Mesenteric fat pad (tissue), 1 donor: ENCODE results near the gene GNAQ. TPM values are rescaled to one million over a fixed set of nuclear protein-coding genes. Genes with fewer than 3 reads are reported as not detected.

Source experiments
- DNase-seq: peaks from one replicate; pipeline ENCODE4 v3.0.0-alpha.2; 2020; ENCODE audit warnings: low spot score
- total RNA-seq: library from RNA; stranded (reverse); fragmentation: NEBNext Ultra II Directional; extraction: Animal tissue kit (Norgen Biotek cat#: 25700); gene quantifications from one replicate; pipeline ENCODE4 v1.2.1, GENCODE V29; 2021
- donor health status: DM: yes; HTN: yes; CAD: no.

The GNAQ gene
- total RNA-seq, 1 donor from 2014 or later: 115 TPM

DNA sequence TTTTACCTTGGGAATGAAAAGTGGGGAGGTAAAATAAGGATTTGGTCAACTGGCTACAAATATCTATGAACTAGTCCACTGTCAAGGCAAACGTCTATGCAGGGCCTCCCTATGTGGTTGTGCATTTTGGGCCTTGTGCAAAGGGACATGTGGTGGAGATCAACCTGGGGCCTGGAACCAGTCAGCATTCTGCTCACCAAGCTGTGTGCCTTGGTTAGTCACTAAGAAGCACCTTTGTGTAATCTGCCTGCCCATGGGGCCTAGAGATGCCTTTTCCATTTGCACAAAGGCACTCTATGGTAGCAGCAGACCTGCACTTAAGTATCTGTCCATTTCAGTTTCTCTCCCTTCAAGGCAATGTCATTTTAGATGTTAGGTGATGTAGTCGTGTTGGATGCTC lies 184.0 kb downstream of the GNAQ start:
- DNase-seq: no peak

DNA sequence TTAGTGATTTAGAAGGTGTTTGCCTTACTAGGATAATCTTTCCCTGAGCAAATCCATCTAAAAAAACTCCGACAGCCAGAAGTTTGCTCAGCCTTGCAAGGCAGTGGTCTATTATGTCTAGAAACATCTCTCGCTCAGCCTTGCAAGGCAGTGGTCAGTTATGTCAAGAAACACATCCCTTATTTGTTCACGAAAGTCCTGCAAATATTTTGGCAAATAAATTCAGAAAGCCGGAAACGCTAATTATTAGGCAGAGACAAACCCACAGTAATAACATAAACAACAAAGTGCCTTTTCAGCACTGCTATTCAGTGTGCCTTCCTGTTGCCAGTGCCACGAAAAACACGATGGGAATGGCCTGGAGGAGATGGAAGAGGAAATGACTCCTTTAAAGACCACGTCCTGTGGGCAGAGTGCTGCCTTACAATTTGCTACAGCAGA lies 184.5 kb downstream of the GNAQ start:
- no peak for DNase-seq

DNA sequence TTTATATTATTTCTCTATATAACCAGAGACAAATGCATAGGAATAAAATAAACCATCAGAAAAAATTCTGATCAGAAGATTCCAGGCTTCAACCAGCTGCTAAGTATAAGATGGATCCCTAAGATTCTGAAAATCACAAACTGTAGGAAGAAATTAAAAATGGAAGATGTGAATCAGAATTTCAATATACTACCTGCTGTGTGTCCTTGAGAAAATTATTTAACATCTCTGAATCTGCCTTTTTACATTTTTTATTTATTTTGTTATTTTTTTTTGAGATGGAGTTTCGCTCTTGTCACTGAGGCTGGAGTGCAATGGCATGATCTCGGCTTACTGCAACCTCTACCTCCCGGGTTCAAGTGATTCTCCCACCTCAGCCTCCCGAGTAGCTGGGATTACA lies 187.2 kb downstream of the GNAQ start:
- DNase-seq: no peak

DNA sequence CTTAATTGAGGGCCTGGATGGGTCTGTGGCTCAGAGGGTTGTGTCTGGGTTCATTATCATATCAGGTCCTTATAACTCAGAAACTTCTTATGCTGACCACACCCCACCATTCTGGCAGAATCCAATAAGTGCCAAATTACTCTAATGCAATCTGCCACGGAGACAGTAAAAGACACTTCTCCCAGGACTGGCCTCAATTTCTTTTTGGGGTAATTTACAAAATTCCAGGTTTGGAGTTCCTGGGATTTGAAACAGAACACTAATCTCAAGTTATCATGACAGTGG lies 187.8 kb downstream of the GNAQ start:
- DNase-seq: no peak

DNA sequence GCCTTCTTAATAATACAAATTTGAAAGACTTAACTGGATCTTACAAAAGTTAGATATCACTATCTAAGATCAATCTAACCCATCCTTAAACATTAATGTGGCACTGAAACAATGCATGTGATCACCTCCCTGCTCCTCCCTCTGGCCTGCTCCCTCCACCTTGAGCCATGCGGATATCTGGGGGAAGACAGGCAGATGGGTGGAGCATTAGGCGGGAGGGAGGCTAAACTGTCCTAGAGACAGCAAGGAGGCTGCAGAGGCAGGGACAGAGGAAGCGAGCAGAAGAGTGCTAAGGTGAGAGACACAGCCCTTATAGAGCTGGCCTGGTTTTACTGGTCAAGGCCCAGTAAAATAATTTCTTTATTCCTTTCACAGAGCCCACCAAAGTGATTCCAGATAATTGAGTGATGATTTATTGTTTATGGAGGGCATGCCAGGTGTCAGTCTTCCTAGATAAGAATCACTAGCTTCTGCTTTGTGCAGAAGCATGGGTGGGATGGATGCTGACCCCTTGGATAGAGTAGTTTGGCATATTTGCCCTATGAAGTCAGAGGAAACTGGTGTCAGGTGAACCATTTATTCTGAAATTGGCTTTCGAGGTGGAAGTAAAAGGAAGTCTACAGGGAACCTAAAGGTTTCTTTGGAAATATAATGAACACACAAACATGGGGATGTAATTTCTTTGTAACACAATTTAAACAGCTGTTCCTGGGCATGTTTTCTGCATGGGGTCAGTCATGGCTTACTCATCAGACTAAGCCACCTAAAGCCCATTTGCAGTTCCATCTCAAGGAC lies 188.3 kb downstream of the GNAQ start:
- DNase-seq: no peak

DNA sequence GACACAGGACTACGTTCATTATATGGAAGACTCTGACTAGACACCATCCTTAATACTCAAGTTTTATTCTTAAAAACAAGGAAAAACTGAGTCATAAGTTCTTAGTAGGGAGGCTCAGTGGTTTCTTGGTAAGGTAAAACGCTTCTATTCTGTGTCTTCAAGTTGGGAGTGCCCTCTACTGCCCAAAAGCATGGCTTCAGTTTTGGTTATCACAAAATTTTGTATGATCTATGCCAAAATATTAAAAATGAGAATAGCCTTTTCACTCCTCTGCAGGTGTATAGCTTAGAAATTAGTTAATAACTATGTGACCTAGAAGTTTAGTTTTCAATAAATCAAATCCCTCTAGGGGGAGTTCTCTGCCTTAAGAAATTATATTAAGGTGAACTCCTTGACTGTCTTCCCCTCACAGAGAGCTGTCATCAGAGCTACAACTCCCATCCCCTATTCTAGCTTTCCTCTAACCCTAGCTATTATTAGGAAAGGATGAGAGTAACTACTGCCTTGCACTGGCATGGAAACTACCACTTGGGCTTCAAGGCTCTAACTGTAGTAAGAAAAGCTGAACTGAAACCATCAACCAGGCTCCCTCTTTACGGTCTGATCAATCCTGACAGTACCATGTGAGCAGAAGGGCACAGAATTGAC lies 189.7 kb downstream of the GNAQ start:
- DNase-seq: no peak

DNA sequence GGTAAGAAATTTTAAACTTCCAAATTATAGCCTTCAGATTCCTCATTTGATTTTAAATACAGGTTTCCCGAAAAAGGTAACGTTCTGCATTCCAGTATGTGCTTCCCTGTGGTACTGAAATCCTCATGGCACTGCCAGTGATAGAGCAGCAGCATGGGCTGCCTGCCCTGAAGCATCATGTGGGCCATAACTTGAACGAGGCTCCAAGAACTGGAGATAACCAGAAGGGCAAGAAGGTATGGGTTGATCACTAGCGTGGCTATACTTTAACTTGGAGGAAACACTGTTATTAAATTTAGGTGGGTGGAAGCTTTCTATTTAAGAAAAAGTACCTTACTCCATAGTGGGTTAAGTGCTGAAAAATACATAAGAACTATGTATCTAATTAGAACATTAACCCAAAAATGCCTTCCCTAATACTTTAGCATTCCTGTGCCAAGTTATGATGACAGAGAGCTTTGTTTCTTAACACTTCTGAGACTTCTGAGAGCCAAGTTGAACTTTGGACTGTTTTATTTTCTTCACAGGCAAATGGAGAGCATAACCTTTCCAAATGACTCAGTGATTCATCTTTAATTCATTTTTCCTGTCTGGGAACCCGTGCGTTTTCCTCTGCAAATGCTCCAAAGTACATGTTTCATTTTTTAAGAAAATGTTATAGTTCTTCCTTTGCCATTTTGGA lies 192.0 kb downstream of the GNAQ start:
- no peak for DNase-seq

DNA sequence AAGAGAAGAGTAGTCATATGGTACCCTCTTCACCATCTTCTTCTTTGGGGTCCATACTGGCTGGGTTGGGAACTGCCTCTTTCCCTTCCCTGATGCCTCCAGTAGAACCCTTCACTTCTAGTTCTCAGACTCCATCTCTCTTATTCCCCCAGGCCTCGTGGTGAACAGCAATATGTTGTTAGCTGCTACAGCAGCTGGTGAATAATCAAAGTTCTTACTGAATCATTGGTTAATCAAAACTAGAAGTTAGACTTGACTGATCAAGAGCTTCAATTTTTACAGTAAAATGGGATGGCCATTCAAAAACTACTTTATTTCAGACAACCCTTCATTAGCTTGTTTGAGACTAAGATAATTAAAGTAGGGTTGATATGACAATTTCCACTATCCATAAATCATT lies 192.6 kb downstream of the GNAQ start:
- DNase-seq: no peak

DNA sequence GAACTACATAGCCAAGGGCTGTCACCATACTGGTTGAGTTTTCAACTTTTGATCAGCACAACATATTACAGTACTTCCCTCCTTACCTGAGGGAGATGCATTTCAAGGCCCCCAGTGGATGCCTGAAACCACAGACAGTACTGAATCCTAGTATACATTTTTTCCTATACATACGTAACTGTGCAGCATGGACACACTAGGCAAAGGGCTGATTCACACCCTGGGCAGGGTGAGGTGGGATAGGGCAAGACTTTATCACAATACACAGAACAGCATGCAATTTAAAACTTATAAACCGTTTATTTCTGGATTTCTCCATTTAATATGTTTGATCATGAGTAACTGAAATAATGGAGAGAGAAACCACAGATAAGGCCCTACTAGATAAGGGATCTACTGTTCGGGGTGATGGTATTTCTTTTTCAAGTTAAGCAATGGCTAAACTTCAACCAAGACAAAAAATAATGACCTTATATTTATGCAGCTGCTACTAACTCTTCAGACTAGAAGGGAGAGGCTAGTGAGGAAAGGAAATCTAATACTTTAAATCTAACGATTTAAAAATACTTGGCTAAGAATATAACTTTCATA lies 196.6 kb downstream of the GNAQ start:
- DNase-seq: no peak

DNA sequence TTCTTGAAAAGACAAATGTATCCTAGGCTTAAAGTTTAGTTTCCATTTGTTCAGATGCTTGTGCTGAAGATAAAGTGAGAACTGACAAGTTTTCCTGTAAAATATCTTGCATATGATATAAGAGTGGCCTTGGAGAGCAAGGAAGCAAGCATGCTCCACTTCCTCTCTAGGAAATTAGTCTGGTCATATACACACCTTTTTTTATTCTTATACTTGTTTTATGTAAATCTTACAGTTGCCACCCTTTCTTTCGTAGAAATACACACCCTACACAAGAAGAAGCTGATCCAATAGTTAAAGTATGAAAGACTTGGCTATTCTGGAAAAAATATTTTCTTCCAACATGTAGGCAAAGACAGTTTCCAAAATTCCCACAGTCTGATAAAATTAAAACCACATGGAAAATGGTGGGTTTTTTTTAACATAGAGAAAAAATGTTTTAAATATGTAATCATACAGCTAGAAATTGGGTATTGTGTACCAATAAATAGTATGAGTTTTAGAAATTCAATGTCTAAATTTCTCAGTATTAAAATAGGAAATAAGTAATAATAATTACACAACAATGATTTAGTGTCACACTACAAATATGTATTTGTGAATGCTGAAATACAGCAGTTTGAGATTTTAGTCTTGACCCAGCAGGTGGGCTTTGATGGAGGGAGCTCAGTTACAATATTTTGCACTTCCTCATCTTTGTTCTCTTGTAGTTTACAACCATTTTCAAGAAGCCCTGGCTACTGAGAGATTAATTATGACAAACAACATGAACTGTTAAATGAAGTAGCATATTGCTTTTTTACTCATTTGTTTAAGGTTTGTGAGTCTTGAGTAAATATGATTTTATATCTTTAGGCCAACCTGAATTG lies 197.8 kb downstream of the GNAQ start:
- no peak for DNase-seq

DNA sequence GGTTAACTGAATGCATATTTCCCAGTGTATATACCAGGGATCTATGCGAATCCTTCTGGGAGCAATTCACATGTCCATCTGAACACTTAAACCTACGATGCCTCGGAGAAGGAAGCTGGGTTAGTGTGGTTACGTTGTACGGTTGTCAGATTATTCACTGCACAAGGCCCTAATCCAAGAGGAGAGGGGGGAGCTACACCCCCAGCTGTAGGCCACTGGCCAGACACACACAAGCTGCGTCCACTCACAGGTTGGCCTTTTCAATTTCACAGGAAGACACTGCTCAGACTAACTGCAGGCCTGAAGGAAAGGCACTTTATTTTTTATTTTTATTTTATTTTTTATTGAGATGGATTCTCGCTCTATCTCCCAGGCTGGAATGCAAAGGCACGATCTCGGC lies 199.0 kb downstream of the GNAQ start:
- DNase-seq: no peak

DNA sequence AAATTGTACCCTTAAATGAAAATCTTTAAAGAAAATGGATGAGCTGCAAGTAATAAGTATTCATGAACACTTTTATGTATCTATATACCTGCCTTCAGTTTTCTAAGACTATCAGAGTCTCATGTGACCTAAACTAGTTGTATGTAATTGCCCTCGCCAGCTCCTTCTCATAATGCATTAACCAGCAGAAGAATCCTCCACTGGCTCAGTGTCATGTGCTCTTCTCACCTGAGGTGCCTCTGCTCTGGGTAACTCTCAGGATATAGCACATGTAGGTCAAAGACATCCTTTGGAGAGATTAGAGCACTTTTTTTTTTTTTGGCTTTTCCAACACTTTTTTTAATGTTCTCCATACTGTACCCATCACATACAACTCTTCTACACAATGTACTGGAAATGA lies 199.8 kb downstream of the GNAQ start:
- no peak for DNase-seq

DNA sequence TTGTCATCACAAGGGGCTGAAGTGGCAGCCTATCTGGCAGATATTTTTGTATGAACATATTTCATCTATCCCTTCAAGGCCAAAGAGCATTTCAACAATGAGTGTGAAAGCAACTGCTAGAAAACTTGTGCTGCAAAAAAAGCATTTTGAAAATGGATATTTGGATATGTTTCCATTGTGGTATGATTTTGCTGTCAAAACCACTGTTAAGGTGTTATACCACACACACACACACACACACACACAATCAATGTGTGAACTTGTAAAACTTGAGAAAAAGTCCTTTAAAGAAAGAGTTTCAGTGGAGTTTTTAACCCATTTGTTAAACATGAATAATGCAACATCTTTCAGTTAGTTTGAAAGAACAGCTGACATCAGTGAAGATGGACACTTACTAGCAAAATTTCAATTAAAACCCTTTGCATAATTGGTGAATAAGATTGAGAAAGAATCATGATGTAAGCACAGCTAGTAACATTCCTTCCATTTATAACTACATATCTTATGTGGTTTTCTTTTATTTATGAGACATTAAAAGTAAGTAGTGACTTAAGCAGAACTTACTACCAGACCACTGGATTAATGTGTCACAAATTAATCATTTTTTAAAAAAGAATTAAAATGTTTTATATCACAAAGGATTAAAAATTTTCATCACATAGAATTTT lies 200.9 kb downstream of the GNAQ start:
- DNase-seq: no peak

DNA sequence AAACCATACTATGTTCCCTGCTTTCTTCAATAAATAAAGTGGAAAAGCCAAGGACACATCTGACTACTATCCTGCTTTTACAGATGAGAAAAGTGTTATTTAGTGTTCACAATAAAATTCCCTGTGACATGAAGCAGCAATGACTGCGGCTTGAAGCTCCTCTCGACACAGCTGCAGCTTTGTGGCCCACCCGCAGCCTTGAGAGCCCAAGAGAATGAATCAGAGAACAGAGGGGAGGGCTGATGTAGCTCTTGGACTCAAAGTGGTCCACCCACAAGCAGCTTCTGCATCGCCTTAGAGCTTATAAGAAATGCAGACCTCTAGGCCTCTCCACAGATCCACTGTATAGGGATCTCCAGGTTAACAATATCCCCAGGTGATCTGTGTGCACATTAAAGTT lies 202.2 kb downstream of the GNAQ start:
- no peak for DNase-seq

DNA sequence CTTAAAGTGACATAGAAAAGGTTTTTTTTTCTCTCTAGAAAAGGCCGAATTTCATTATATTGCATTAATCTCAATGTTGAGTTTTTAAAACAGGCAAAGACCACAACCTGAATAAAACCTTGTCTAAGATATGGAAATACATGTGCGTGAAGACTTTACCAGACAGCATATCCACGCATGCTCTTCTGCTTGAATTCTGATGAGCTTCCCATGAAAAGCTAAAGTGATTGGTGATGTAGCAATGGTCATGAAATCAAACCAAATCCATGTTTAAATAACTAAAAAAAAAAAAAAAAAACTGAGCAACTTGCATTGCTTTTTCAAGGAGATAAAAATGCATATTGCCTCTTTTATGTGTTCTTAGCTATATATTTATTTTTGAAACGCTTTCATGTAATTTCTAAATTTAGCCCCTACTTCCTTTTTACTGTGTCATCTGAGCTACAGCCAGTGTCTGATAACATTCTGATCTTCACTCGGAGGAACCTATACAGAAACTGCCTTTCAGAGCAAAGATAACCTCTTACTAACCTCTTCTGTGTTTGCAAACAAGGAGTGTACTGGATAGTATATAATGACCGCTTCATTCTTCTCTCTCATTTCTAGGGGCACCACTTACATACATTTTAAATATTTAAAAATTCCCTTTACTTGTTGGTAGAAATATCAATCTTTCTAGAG lies 204.4 kb downstream of the GNAQ start:
- no peak for DNase-seq

DNA sequence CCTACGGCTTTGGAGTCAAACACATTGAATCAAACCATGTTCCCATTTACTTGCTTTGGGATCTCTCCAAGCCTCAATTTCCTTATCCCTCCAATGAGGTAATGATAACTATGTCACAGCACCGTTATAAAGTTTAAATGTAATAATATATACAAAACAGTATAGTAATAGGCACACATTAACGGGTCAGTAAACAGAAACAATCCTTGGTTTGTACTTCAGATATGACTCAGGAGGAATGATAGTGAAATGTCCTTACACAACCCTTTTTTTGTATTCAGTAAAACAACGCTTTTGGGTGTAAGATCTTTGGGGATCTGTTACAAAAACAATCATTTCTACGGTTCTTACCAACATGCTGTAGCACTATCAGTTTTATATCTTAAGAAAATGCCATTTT lies 205.0 kb downstream of the GNAQ start:
- no peak for DNase-seq

DNA sequence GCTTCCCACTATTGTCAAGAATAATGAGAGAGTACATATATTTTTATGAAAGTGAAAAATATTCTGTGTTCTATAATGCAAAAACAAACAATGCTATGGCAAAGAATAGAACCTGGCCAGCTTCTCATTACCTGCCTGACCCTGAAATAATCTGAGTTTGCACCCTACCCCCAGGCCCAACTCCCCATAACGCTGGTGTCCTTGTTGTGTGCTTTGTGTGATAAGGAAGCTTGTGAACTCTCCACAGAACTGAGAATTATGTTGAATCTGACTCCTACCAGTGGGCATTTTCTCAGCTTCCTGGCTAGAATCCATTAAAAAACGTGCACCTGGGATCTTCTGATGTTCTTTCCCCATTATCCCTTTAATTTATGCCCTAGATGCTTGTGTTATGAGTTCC lies 205.5 kb downstream of the GNAQ start:
- no peak for DNase-seq

DNA sequence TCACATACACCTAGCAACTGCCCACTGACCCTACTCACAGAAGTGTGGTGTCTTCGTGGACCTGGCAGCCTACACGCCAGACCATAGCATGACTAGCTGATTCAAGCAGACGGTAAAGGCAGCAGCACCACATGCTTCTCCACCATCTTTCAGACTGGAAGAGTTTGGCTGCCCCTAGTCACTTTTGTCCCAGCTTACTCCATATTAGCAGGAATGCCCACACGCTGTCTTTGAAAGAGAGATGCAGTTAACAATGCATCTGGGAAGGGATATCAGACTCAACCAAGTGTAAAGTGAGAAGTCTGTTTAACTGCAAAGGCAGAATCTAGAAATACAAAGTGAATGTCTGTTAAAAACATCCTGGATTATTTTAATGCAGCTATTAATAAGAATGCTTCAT lies 206.2 kb downstream of the GNAQ start:
- DNase-seq: no peak

DNA sequence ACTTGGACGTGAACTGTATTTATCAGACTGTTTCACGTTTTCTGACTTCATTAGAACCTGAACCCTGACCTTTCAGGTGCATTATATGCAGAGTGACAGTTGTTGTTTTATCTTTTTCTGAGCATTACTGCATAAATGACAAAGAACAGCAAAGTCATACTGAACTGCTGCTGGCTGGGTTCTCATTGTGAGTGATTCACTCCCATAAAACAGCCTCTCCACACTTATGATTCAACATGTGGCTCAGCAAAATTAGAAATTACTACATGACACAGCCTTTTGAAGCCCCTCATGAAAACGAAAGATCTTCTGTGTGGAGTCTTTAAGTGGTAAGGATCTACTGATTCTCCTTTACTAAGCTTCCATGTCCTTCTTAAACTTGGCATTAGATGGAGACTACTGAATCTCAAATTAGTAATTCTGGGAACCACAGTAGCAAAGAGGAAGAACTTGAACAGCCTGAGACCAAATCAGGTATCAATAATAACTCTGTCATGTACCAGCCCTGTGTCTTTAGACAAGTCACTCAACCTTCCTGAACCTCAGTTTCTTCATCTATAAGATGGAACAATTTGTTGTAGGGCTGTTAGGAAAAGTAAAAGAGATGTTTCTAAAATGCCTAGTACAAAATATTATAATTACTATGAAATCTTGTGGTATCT lies 211.2 kb downstream of the GNAQ start:
- no peak for DNase-seq

DNA sequence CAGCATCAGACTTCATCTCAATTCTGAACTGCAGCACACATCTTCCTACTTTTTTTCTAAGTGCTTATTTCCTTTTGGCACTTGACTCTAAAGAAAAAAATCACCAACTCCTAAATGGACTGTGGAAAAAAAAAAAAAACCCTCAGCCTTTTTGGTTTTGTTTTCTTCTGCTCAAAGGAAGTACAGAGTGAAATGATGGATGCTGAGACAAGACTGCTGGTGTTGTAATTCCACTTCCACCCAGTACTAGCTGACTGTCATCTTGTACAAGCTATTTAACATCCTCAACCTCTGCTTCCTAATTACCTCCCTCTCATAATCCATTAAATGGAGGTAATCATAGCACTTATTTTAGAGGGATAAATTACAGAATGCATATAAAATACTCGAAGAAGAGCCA lies 212.0 kb downstream of the GNAQ start:
- no peak for DNase-seq
